GM20000 (cell line): ENCODE data around the gene ATP11A.

Source experiments
- DNase-seq: peaks from one replicate; pipeline ENCODE4 v3.0.0; 2012; ENCODE audit warnings: low spot score
- TF ChIP-seq, protein P1 (sequence below): IDR thresholded peaks from 2 replicates; pipeline ENCODE4 v1.5.1; 2012; ENCODE audit warnings: mild to moderate bottlenecking, control low read depth; ENCODE audit errors: extremely low read depth, missing control alignments

The ATP11A gene

DNA sequence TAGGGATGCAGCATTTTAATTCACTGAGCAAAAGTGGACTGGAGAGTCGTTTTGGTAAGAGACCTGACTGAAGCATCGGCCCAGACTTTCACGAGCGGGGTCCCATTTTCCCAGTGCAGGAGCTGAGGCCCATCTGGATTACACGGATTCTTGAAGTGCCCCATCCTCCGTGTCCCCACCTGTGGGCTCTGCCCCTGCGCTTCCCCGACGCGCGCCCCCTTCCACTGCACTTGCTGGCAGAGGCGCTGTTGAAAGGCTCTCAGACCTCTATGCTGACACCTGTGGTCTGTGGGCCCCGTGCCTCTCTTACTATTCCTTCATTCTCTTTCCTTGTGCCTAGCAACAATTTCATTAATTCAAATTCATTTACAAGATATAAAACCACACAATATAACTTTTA is 228.9 kb downstream of the ATP11A start:
- TF ChIP-seq, protein P1, sequence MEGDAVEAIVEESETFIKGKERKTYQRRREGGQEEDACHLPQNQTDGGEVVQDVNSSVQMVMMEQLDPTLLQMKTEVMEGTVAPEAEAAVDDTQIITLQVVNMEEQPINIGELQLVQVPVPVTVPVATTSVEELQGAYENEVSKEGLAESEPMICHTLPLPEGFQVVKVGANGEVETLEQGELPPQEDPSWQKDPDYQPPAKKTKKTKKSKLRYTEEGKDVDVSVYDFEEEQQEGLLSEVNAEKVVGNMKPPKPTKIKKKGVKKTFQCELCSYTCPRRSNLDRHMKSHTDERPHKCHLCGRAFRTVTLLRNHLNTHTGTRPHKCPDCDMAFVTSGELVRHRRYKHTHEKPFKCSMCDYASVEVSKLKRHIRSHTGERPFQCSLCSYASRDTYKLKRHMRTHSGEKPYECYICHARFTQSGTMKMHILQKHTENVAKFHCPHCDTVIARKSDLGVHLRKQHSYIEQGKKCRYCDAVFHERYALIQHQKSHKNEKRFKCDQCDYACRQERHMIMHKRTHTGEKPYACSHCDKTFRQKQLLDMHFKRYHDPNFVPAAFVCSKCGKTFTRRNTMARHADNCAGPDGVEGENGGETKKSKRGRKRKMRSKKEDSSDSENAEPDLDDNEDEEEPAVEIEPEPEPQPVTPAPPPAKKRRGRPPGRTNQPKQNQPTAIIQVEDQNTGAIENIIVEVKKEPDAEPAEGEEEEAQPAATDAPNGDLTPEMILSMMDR: no peak

DNA sequence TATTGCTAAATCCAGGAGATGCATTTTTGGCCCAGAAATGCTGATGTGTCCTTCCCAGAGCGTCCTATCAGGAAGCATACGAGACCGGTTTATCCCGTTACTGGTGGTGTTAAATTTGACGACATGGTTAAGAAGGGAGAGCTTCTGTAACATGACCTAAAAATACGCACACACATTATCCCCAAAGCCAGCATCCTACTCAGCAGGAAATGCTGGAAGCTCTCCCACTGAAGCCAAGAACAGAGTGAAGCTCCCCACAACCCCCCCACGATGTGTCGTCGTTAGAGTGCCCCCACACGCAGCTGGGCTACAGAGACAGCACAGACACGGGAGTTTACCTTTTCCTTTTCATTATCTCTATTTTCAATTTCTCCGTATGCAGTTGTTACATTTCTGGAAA is 234.1 kb downstream of the ATP11A start:
- DNase-seq: no peak
- TF ChIP-seq, protein P1: no peak

More for the DNA sequence above, 228.9 kb downstream of the ATP11A start:
- no peak for DNase-seq

DNA sequence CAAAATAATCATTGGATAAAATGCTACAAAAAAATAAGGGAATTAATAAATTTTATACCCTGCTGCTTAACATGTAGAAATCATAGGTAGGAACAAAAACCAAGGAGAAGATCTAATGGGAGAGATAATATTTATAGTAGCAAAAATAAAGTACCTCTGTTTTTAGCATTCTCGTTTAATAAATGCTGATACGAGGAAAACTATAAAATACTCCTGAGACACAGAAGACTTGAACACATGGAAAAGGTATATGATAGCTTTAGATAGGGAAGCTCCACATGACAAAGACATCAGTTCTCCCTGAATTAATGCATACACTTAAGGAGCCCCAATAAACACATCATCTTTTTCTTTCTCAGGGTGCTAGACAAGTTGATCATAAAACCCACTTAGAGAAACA is 234.5 kb downstream of the ATP11A start:
- no peak for DNase-seq
- TF ChIP-seq, protein P1: no peak

DNA sequence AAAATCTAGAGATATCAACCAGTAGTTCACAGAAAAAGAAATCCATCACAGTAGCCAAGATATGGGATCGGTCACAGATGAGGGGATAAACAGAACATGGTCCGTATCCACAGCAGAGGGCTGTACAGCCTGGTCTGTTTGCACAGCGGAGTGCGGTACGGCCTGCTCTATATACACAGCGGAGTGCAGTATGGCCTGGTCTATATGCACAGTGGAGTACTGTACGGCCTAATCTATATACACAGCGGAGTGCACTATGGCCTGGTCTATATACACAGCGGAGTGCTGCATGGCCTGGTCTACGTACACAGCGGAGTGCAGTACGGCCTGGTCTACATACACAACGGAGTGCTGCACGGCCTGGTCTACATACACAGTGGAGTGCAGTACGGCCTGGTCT is 236.2 kb downstream of the ATP11A start:
- TF ChIP-seq, protein P1: no peak
- no peak for DNase-seq

DNA sequence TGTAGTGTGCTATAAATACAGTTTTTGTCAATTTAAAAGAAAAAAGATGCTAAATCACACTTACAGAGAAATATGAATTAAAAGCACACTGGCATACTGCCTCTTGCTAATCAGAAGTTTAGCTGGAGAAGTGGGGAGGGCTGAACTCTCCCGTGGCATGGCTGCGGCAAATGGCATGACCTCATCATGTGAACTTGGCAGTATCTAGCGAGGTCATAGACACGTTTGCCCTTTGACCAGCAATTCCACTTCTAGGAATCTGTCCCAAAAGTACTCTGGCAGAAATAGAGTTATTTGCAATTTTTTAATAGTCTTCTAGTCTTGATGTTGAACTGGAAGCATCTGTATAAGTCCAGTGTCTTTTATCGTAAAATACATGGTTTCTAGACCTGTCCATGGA is 237.2 kb downstream of the ATP11A start:
- no peak for DNase-seq
- TF ChIP-seq, protein P1: no peak

DNA sequence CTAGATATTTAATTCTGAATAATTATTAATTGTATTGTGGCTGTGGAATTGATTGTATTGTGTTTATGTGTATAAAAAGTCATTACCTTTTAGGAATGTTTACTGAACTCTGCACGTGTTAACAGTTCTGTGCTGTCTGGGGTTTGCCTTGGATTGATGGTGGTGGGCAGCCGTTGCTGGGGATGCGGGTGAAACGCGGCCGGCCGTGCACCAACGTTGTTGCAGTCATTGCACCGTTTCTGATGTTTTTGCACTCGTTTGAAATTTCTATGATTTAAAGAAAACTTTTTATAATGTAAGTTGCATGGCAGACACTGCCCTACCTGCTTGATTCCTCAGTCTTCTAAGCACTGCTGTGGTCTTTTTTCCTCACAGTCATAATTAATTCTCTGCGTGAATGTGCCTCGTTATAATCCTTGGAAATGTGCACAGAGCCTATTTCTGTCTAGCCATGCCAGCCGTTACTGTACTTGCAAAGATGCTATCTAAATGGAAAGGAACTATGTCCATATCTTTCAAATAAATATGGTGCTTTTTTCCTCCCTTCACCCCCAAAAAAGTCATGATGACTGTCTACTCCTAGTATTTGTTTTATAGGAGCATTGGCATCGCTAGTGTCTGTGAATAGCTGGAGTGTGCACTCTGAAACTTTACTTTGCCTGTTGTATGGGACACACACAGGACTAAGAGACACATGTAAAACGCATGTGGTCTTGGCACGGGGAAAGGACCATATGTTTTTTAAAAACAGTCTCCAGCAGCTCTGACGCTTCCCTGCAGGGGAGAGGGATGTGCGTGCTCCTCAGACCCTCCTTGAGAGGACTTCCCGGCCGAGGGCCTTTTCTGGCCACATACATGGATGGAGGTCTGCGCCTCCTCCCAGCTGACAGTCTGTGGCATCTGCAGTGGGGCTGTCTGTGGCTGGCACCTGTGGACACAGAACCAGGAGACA is 238.5 kb downstream of the ATP11A start:
- no peak for DNase-seq
- TF ChIP-seq, protein P1: no peak

DNA sequence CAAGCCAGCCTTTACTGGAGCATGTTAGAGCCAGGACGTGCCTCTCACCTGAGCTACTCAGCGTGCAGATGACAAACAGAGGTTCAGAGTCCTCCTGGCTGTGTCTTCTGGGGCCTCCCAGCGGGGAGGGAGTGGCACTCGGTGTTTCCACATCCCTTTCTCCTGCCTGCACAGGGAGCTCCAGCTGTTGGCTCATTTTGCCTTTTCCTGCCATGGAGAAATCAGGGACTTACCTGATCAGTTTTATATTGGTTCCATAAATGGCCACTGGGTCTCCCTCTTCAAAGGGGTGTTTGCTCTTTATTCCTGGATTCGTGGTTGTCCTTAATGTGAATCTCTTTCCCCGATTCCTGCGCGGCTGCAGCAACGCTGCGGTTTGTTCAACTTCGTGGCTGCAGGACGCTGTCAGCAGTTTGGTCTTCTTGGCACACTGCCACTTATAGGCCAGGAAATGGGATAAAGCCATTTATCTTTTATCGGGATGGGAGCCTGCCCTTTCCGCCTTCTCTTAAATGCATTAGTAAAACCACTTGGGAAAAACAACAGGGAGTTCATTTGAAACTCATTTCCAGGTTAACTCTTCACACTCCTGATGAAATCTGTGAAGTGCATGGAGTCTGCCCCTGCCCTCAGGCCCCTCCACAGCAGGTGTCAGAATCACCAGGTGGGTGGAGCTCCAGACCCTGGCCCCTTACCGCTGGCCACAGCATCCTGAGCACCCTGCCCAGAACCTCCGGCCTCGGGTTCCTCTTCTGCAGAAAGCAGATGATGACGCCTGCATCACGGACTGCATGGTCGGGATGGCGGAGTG is 239.3 kb downstream of the ATP11A start:
- DNase-seq: no peak
- TF ChIP-seq, protein P1: no peak
